HG02870 (cell line): Measurements from ENCODE around the gene GALNT12.

Source experiments
- ATAC-seq: cut with Tn5 transposase; IDR thresholded peaks from one replicate; pipeline ENCODE4 v1.9.1; 2021; ENCODE audit warnings: mild to moderate bottlenecking, moderate library complexity; ENCODE audit not compliant: unreplicated experiment

The GALNT12 gene

DNA sequence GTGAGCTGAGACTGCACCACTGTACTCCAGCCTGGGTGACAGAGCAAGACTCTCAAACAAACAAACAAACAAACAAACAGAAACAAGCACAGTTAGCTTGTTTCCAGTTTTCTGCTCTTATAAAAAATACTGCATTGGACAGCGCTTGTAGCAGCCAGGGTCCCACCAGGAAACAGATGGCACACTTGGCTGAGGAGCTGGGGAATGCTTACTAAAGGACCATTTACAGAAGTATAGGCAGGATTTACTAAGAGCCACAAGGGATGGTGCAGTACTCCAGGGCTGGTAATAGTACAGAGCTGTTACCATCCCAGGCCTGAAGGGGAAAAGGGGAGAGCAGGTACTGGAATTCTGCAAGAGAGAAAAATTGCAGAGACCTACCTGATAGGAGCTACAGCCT, 5.9 kb upstream of the GALNT12 start:
- ATAC-seq: no peak

DNA sequence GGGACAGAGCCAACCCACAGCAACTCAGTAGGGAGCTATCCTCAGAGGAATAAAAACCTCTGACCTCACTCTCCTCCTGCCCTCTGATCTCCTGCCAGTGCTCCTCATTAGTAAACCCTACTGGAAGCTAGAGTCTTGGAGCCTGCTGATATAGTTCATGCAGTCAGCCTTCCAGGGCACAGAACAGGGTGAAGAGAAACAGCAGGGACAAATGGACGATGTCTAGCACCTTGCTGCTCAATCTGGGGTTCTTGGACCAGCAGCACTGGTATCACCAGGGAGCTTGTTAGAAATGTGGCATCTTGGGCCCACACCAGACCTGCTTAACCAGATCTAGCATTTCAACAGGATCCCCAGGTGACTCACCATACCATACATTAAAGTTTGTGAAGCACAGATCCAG, 5.5 kb upstream of the GALNT12 start:
- no peak for ATAC-seq

DNA sequence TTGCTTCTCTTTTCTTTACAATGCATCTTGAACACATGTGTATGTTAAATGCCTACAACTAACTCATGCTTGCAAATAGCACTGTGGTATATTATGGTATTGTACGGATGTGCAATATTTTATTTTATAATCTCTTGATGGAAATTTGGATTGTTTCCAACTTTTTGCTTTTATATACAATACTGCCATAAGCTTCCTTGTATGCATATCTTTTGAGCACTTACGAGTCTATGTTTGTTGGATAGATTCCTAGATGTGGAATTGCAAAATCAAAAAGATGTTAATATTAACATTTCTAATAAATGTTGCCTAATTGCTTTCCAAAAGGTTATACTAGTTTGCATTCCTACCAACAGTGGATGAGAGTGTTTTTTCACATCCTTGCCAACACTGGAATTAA, 3.4 kb upstream of the GALNT12 start:
- no peak for ATAC-seq

DNA sequence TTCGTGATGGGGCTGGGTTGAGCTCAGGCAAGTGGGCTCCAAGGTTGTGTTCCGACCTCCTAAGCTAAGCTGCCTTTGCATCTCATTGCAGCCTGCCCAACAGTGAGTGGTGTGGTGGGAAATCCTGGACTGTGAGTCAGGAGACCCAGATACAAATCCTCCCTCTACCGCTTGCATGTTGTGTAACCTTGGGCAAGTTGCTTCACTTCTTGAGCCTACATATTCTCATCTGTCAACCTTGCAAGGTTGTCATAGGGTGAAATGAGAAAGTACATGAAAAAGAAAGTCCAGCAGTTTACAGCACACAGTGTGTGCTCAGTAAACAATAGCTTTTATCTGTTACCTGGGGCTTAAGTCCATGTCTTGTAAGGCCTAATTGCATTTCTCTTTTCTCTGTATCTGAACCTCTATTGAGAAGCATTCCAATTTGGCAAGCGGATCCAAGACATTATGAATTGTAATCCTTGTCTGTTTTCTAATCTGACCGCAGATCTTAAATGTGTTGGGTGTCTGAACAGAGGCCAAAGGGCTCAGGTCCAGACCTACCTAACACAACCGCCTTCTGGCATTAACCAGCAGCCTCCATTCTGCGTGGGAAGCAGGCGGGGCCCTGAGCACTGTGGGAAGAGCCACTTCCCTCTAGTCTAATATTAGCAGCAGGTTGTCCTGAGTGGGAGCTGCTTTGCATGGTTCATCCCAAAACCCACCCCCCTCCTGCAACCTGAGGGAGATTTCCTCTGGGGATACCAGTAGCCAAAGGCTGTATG, 1.8 kb upstream of the GALNT12 start:
- no peak for ATAC-seq

DNA sequence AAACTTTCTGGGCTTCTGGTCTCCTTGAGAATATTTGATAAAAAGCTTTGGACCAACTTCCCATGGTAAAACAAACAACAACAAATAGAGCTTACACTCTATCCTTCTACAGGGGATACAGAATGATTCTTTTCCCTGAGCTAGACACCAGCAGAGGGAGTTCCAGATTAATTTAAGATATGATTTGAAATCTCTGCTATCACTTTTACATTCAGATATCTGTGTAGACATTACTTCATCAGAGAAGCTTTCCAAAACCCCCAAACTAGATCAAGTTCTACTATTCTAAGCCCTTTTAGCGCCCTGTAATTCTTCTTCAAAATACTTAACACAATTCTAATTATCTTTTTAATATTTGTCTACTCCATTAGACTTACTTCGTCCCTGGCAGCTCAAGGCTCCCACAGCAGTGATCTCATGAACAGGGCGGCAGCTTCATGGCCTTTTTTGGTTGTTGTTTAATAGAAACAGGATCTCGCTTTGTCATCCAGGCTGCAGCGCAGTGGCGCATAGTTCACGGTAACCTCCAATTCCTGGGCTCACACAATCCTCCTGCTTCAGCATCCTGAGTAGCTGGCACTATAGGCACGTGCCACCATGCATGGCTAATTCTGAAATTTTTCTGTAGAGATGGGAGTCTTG, 955 bp upstream of the GALNT12 start:
- no peak for ATAC-seq

DNA sequence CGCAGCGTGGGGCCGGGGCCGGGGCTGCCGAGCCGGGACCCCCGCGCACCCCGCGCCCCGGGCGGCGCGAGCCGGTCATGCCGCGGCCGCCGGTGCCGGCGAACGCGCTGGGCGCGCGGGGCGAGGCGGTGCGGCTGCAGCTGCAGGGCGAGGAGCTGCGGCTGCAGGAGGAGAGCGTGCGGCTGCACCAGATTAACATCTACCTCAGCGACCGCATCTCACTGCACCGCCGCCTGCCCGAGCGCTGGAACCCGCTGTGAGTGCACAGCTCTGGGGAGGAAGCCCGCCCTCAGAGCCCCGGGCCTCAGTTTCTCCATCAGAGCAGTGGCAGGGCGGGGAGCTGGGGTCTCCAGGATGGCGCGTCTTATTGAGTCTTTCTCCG, 335 bp downstream of the GALNT12 start:
- peak; percentile 38 for ATAC-seq

DNA sequence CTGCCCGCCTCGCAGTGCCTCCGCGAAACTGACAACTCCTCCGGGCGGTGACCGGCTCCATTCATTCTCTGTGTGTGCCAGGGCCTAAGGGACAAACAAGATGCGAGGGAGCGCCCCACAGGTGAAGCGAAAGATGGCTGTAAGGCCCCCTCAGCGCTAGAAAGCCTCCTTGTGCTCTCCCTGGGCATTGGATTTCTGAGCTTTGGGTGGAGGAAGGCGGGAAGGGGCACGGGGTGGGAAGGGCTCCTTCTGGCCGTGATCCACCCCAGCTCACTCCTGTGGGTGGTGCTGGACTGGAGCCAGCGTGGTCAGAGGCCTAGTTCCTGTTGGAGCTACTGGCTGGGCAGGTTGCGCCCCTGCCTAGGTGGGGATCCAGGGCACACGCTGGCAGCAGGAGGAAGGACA, 943 bp downstream of the GALNT12 start:
- no peak for ATAC-seq

DNA sequence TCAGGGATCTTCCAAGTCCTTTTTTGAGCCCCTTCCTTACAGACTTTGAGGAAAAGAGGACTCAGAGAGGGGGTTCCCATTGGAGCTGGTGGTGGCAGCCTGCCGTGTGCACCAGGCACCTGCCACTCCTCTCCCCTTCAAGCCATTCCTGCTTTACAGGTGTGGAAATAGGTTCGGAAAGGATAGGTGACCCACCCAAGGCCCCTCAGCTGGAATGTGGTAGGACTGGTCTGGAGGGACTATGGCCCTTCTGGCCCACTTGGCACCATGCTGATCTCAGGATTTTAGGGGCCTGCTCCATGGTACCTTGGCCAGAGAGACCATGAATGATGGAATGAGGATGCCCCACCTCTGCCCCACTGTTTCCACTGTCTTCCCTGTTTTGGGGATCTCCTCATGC, 1.4 kb downstream of the GALNT12 start:
- no peak for ATAC-seq

DNA sequence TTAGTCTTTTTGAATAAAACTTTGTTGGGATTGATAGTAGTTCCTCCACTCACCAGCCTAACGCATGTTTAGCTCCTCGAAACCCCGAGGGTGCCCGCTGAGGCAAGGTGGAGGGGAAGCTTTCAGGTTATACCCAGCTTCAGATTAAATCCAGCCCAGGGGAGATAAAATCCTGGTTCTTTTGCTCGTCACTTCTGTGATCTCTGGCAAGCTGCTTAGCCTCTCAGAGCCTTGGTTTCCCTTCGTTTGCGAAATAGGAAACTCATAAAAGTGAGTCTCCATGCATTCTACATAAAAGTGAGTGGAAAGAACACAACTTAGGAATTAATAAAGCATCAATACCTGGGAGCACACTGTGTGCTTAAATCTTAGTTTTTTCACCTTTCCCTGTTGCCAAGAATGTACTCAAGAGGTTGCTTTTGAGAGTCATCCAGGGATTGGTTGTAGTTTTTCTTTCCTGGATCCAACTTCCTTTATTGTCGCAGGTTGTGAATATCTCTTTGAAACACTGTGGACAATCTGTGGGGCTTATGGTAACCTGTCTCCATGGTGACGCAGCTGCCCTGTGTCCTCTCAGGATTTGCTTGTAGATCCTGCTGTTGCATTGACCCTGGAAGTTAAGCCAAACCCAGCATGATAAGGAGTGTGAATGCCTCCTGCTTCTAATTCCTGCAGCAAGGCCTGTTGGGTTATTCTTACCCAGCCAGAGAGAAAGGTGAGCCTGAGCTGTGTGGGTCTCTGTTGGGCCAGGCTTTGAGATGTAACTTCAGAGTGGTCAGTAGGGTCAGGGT, 2.0 kb downstream of the GALNT12 start:
- ATAC-seq: no peak

DNA sequence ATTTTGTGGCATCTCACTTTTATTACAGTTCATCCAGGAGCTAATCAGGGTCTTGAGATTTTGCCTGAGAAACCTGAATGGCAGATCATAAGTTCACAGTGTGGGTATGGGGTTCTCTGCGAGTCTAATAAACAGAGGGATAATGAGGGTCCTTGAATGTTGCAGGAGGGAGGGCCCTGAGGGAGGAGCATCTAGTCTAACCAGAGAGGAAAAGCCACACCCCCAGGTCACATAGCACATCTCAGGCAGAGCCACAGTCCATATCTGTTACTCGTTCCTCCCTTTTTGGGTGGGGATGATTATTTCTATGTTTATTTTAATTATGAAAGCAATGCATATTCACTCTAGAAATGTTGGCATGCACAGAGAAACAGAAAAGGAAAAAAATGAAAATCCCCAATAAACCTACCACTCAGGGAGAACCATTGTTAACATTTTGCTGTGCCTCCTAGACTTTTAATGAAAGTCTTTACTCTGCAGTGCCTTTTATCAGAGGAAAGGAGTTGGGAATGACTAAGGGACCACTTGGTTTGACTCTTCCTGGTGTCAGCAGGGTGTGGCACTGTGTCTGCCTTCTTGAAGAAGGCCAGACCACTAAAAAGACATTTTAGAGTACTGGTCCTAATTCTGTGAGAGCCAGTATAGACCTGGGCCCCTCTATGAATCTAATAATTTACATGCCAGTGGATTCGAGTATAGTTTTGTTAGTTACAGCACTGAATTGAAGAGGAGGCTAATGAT, 2.8 kb downstream of the GALNT12 start:
- ATAC-seq: no peak

DNA sequence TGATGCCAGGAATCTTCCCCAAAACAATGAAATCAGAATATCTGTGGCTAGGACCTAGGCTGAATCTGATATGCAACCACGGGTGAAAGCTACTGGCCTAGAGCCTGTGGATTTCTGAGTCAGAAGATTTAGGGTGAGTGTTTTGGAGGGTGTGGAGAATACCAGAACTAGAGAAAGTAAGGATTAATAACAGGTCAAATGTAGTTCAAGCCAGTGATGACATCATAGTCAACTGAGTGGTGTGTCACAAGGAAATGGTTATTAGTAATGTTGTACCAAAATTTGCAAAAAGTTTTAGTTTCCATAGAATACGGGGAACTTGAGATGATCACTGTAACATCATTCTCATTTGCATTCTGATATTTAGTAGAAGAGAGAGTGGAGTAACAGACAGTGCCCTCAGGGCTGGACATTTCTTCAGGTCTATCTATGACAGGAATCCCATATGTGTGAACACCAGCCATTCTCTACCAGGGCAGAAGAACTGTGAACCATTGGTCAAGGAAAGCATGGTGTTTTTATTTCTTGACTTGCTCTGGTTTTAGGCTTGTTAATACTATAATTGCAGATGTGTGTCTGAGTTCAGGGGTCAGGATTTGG, 3.7 kb downstream of the GALNT12 start:
- ATAC-seq: peak; percentile 39

DNA sequence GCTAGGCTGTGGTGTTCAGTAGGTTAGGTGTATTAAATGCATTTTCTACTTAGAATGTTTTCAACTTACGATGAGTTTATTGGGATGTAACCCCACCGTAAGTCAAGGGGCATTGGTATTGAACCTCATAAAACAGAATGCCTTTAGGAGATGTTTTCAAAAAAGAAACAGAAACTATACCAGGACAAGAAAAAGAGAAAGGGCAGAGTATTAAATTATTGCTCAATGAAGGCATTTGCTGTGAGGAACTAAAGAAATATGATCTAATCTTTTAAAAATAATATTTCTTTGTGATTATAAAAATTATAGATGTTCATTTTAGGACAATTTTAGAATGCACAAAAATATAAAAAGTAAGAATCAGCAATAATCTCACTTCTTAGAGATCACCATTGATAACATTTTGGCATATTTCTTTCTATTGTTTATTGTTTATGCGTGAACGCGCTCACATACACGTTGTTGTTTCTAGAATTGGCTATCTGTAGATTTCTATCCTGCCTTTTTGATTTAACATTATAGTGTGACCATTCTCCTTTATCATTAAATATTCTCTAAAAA, 8.0 kb downstream of the GALNT12 start:
- no peak for ATAC-seq

DNA sequence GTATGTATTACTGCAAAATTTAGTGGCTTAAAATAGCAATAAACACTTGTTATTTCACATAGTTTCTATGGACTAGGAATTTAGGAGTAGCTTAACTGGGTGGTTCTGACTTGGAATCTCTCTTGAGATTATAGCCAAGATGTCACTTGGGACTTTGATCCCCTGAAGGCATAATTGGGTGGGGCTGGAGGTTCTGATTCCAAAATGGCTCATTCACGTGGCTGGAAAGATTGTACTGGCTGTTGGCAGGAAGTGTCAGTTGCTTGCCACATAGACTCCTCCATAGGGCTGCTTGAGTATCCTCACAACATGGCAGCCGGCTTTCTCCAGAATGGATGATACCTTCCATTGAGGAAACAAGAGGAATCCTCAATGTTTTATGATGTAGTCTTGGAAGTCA, 11.3 kb downstream of the GALNT12 start:
- no peak for ATAC-seq

DNA sequence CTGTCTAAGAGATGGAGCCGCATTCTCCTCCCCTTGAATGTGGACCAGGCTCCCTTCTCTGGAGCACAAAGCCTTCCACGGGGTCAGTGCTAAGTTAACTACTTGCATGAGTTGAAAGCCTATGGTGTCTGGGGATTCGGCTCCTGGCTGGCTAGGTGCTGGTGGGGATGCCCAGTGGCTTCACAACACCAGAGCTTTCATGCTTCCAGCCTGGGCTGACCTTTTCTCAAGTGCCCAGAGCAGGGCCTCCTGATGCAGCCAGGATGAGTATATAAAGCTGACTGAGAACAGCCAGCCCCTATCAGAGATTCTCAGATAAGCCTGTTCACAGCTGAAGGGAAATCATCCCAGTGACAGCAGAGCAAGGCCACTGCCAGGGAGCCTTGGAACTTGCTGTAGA, 11.8 kb downstream of the GALNT12 start:
- no peak for ATAC-seq

DNA sequence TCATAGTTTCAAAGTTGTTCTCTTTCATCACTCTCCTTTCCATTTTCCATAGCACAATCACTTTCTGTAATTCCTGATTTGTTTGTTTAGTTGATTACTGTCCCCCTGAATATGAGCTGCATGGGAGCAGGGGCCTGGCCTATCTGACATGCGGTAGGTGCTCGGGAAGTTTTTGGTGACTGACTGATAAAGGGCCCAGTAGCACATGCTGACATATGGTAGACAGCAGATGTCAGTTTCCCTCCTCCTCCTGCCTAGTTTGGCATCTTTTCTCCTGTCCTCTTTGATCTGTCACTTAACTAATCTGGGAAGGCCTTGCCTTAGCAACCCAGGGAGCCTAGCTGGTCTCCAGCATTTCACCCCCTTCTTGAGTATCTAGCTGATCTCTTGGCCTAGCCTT, 14.4 kb downstream of the GALNT12 start:
- no peak for ATAC-seq

DNA sequence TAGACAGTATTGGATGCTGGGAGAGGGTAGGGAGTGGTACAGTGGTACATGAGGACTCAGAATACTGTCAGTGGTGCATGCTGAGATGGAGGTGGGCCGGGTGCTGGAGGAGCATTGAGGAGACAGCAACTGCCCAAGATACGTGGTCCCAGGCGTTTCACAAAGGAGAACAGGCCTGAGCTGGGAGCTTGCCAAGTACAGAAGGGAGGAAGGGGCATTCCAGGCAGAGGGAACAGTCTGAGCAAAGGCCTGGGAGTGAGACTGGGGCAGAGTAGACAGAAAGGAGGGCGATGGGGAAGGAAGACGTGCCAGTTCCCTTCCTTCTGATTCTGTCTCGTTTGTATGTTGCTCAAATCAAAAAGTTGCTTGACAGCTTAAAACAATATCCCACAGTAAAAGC, 15.2 kb downstream of the GALNT12 start:
- no peak for ATAC-seq

DNA sequence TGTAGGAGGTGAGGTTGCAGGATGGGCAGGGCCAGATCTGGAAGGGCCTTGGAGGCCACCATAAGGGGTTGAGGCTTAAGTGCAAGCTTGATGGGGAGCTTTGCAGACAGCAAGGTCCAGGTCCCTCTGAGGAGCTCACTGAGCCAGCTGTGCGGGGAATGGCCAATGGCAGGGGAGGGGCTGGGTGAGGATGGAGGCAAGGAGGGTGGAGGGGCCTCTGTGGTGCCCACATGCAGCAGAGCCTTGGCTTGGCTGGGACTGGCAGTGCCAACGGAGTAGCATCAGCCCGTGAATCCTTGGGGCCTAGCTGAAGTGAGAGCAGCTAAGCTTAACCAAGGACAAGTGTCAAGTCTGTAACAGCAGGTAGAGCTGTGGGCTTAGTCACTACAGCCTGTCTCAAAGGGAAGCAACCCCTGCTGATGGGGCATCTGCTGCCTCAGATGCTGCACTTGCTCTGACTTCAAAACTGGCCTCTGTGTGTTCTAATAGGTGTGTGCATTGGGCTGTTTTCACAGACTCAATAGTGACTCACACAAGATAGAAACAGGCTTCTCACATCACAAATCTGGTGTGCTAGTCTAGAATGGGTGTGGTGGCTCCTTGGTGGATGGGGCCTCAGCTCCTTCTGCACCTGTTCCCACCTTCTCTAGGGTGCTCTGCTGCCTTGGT, 16.3 kb downstream of the GALNT12 start:
- no peak for ATAC-seq

DNA sequence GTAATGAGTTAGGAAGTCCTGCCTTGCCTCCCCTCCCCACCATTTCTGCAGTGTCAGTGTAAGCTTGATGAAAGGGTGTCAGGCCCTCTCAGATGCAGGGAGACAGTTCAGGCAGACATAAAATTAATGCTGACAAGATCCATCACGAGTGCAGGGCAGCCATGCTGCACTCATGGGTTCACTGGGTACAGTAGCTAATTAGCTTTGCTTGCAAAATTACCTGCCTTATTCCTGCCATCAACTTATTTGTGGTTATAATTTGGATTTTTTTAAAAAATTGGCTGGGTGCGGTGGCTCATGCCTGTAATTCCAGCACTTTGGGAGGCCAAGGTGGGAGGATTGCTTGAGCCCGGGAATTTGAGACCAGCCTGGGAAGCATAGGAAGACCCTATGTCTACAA, 17.9 kb downstream of the GALNT12 start:
- ATAC-seq: no peak

DNA sequence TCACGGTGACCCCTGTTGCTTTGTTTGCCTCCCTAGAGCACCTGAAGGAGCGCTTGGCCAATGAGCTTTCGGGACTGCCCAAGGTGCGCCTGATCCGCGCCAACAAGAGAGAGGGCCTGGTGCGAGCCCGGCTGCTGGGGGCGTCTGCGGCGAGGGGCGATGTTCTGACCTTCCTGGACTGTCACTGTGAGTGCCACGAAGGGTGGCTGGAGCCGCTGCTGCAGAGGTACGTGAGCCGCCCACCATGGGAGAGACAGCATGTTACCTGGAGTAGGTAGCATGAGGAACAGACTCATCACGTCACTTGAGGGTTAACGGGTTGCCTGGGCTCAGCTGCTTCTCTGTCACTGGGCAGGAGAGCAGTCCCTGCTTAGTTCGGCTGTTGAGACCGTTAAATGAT, 19.2 kb downstream of the GALNT12 start:
- no peak for ATAC-seq

DNA sequence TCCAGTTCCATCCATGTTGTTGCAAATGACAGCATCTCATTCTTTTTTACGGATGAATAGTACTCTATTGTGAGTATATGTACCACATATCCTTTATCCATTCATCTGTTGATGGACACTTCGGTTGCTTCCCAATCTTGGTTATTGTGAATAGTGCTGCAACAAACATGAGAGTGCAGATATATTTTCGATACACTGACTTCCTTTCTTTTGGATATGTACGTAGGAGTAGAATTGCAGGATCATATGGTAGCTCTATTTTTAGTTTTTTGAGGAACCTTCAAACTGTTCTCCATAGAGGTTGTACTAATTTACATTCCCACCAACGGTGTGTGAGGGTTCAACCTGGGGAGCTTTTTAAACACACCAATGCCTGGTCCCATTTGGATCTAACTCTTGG, 22.3 kb downstream of the GALNT12 start:
- ATAC-seq: no peak
